Activated CD8-positive, alpha-beta memory T cell treated with anti-CD3 and anti-CD28 coated beads for 24 hours (primary cell): Measurements from ENCODE around the gene GPC6.

Source experiments
- DNase-seq: peaks from one replicate; pipeline ENCODE4 v3.0.0-alpha.2; 2020

Gene GPC6

GRCh38 chr13:94319501-94319900 lies 1092.9 kb downstream of the GPC6 start:
- DNase-seq, result no peak

GRCh38 chr13:94322925-94323763 lies 1096.5 kb downstream of the GPC6 start:
- no peak for DNase-seq

GRCh38 chr13:94323764-94324758 lies 1097.5 kb downstream of the GPC6 start:
- DNase-seq, result no peak

GRCh38 chr13:94324767-94325540 lies 1098.3 kb downstream of the GPC6 start:
- DNase-seq, result no peak

GRCh38 chr13:94325650-94326049 lies 1099.0 kb downstream of the GPC6 start:
- DNase-seq, result no peak

- DNase-seq, result no peak
Measured at GRCh38 chr13:94327318-94327717, 1100.7 kb downstream of the GPC6 start.

- DNase-seq, result no peak
Measured at GRCh38 chr13:94328381-94329041, 1101.9 kb downstream of the GPC6 start.

GRCh38 chr13:94329277-94329676 lies 1102.7 kb downstream of the GPC6 start:
- no peak for DNase-seq

GRCh38 chr13:94329754-94330551 lies 1103.3 kb downstream of the GPC6 start:
- DNase-seq, result no peak

- DNase-seq, result no peak
Measured at GRCh38 chr13:94330552-94331071, 1104.0 kb downstream of the GPC6 start.

GRCh38 chr13:94331281-94331680 lies 1104.7 kb downstream of the GPC6 start:
- DNase-seq, result no peak

- no peak for DNase-seq
Measured at GRCh38 chr13:94332359-94333096, 1105.9 kb downstream of the GPC6 start.

GRCh38 chr13:94333131-94333820 lies 1106.7 kb downstream of the GPC6 start:
- no peak for DNase-seq

GRCh38 chr13:94335761-94336526 lies 1109.3 kb downstream of the GPC6 start:
- DNase-seq, result no peak

GRCh38 chr13:94339116-94339687 lies 1112.6 kb downstream of the GPC6 start:
- DNase-seq, result no peak

GRCh38 chr13:94342436-94343242 lies 1116.0 kb downstream of the GPC6 start:
- no peak for DNase-seq

- DNase-seq, result no peak
Measured at GRCh38 chr13:94343243-94343585, 1116.6 kb downstream of the GPC6 start.

GRCh38 chr13:94343687-94344086 lies 1117.1 kb downstream of the GPC6 start:
- DNase-seq, result peak; percentile 33
